K562 (cell line): ENCODE results near the gene FBXO21.

ENCODE experiments used
- BRCA1 ChIP-seq, 2 experiments: fragments of 450-650 bp in 1 of 2; sonication (generic) in 1 of 2; formaldehyde crosslinking in 1 of 2; IDR thresholded peaks; 2 replicates each; pipeline versions ENCODE4 v1.5.0 to v1.6.1; 2017 to 2020; ENCODE audit warnings: mild to moderate bottlenecking in 1 of 2, missing genetic modification reagents in 1 of 2
- ELF2 ChIP-seq: fragments of 250-450 bp; sonication (Bioruptor Pico); IDR thresholded peaks from 2 replicates; pipeline ENCODE4 v1.5.0; 2021; ENCODE audit warnings: mild to moderate bottlenecking
- YY1 ChIP-seq, 3 experiments: IDR thresholded peaks; 2 replicates each; pipeline ENCODE4 v1.6.1; 2011; ENCODE audit warnings: low read length in 2 of 3, mild to moderate bottlenecking in 2 of 3, moderate library complexity in 2 of 3, borderline replicate concordance in 1 of 3, control low read depth in 1 of 3, low read depth in 1 of 3; ENCODE audit not compliant: insufficient read depth in 3 of 3, insufficient replicate concordance in 2 of 3, control insufficient read depth in 1 of 3, insufficient read length in 1 of 3; ENCODE audit errors: extremely low read depth in 1 of 3
- ZKSCAN8 ChIP-seq: fragments of 200-800 bp; sonication (Bioruptor generic); IDR thresholded peaks from 2 replicates; pipeline ENCODE4 v1.6.1; 2016; ENCODE audit warnings: missing genetic modification characterization, missing compliant biosample characterization
- ZNF780A ChIP-seq: fragments of 250-450 bp; sonication (Bioruptor Pico); IDR thresholded peaks from 2 replicates; pipeline ENCODE4 v1.5.0; 2021; ENCODE audit warnings: mild to moderate bottlenecking
- TF ChIP-seq, protein P1 (sequence below): sonication (generic); formaldehyde crosslinking; IDR thresholded peaks from 2 replicates; pipeline ENCODE4 v1.9.0; 2022; ENCODE audit warnings: mild to moderate bottlenecking, missing genetic modification reagents
- TF ChIP-seq, protein P2 (sequence below): fragments of 450-650 bp; IDR thresholded peaks from 2 replicates; pipeline ENCODE4 v1.6.1; 2018; ENCODE audit not compliant: partially characterized antibody
- TF ChIP-seq, protein P3 (sequence below): sonication (generic); formaldehyde crosslinking; IDR thresholded peaks from 2 replicates; pipeline ENCODE4 v1.8.0; 2022; ENCODE audit warnings: mild to moderate bottlenecking, missing genetic modification reagents, borderline replicate concordance
- TF ChIP-seq, protein P4 (sequence below): sonication (generic); formaldehyde crosslinking; IDR thresholded peaks from 2 replicates; pipeline ENCODE4 v1.9.0; 2022; ENCODE audit warnings: mild to moderate bottlenecking, missing genetic modification reagents
- TF ChIP-seq, protein P5 (sequence below), 2 experiments: fragments of 450-650 bp; formaldehyde crosslinking in 1 of 2; IDR thresholded peaks; 2 replicates each; pipeline versions ENCODE4 v1.4.0 to v1.6.1; 2014 to 2020; ENCODE audit warnings: mild to moderate bottlenecking in 2 of 2, borderline replicate concordance in 1 of 2, low read depth in 1 of 2

DNA sequence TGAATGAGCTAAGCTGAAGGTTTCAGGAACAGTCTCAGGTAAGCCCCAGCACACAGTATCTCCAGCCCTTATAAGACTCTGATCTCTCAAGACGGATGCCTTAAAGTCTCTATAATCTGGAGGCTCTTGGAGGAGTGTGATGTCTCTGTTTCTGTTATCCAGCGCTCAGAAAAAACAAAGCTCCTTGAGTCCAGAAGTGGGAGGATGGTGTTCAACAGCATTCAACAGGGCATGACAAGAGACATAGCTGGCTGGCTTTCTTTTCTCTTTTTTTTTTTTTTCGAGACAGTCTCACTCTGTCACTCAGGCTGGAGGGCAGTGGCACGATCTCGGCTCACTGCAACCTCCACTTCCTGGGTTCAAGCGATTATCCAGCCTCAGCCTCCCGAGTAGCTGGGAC is 59.5 kb downstream of the FBXO21 start:
- TF ChIP-seq, protein P1, sequence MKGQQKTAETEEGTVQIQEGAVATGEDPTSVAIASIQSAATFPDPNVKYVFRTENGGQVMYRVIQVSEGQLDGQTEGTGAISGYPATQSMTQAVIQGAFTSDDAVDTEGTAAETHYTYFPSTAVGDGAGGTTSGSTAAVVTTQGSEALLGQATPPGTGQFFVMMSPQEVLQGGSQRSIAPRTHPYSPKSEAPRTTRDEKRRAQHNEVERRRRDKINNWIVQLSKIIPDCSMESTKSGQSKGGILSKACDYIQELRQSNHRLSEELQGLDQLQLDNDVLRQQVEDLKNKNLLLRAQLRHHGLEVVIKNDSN (CRISPR knock-in tag): no peak
- TF ChIP-seq ZKSCAN8 (no peak), YY1 (IDR thresholded peaks at IDR 0.05; ENCODE audit: borderline replicate concordance in 1 of 3, control insufficient read depth in 1 of 3, extremely low read depth in 1 of 3, insufficient read depth in 3 of 3, insufficient read length in 1 of 3, insufficient replicate concordance in 2 of 3, low read depth in 1 of 3, low read length in 2 of 3) (no peak), ZNF780A (CRISPR knock-in tag) (no peak), BRCA1 (IDR thresholded peaks at IDR 0.05) (no peak), BRCA1 (CRISPR knock-in tag; IDR thresholded peaks at IDR 0.05) (no peak), ELF2 (no peak)
- TF ChIP-seq, protein P2, sequence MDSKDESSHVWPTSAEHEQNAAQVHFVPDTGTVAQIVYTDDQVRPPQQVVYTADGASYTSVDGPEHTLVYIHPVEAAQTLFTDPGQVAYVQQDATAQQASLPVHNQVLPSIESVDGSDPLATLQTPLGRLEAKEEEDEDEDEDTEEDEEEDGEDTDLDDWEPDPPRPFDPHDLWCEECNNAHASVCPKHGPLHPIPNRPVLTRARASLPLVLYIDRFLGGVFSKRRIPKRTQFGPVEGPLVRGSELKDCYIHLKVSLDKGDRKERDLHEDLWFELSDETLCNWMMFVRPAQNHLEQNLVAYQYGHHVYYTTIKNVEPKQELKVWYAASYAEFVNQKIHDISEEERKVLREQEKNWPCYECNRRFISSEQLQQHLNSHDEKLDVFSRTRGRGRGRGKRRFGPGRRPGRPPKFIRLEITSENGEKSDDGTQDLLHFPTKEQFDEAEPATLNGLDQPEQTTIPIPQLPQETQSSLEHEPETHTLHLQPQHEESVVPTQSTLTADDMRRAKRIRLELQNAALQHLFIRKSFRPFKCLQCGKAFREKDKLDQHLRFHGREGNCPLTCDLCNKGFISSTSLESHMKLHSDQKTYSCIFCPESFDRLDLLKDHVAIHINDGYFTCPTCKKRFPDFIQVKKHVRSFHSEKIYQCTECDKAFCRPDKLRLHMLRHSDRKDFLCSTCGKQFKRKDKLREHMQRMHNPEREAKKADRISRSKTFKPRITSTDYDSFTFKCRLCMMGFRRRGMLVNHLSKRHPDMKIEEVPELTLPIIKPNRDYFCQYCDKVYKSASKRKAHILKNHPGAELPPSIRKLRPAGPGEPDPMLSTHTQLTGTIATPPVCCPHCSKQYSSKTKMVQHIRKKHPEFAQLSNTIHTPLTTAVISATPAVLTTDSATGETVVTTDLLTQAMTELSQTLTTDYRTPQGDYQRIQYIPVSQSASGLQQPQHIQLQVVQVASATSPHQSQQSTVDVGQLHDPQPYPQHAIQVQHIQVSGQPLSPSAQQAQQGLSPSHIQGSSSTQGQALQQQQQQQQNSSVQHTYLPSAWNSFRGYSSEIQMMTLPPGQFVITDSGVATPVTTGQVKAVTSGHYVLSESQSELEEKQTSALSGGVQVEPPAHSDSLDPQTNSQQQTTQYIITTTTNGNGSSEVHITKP: no peak
- TF ChIP-seq, protein P3, sequence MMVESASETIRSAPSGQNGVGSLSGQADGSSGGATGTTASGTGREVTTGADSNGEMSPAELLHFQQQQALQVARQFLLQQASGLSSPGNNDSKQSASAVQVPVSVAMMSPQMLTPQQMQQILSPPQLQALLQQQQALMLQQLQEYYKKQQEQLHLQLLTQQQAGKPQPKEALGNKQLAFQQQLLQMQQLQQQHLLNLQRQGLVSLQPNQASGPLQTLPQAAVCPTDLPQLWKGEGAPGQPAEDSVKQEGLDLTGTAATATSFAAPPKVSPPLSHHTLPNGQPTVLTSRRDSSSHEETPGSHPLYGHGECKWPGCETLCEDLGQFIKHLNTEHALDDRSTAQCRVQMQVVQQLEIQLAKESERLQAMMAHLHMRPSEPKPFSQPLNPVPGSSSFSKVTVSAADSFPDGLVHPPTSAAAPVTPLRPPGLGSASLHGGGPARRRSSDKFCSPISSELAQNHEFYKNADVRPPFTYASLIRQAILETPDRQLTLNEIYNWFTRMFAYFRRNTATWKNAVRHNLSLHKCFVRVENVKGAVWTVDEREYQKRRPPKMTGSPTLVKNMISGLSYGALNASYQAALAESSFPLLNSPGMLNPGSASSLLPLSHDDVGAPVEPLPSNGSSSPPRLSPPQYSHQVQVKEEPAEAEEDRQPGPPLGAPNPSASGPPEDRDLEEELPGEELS (CRISPR knock-in tag): no peak
- TF ChIP-seq, protein P4, sequence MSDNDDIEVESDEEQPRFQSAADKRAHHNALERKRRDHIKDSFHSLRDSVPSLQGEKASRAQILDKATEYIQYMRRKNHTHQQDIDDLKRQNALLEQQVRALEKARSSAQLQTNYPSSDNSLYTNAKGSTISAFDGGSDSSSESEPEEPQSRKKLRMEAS (CRISPR knock-in tag): no peak
- TF ChIP-seq, protein P5, sequence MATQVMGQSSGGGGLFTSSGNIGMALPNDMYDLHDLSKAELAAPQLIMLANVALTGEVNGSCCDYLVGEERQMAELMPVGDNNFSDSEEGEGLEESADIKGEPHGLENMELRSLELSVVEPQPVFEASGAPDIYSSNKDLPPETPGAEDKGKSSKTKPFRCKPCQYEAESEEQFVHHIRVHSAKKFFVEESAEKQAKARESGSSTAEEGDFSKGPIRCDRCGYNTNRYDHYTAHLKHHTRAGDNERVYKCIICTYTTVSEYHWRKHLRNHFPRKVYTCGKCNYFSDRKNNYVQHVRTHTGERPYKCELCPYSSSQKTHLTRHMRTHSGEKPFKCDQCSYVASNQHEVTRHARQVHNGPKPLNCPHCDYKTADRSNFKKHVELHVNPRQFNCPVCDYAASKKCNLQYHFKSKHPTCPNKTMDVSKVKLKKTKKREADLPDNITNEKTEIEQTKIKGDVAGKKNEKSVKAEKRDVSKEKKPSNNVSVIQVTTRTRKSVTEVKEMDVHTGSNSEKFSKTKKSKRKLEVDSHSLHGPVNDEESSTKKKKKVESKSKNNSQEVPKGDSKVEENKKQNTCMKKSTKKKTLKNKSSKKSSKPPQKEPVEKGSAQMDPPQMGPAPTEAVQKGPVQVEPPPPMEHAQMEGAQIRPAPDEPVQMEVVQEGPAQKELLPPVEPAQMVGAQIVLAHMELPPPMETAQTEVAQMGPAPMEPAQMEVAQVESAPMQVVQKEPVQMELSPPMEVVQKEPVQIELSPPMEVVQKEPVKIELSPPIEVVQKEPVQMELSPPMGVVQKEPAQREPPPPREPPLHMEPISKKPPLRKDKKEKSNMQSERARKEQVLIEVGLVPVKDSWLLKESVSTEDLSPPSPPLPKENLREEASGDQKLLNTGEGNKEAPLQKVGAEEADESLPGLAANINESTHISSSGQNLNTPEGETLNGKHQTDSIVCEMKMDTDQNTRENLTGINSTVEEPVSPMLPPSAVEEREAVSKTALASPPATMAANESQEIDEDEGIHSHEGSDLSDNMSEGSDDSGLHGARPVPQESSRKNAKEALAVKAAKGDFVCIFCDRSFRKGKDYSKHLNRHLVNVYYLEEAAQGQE (IDR thresholded peaks at IDR 0.05; ENCODE audit: borderline replicate concordance): no peak
- TF ChIP-seq, protein P5 (CRISPR knock-in tag; IDR thresholded peaks at IDR 0.05; ENCODE audit: low read depth): no peak
